ENCODE measurements around the gene HCRTR1. TPM values are rescaled to one million over a fixed set of nuclear protein-coding genes. Genes with fewer than 3 reads are reported as not detected.

The HCRTR1 gene
- total RNA-seq, 2 experiments from 2014 or later = not detected

DNA sequence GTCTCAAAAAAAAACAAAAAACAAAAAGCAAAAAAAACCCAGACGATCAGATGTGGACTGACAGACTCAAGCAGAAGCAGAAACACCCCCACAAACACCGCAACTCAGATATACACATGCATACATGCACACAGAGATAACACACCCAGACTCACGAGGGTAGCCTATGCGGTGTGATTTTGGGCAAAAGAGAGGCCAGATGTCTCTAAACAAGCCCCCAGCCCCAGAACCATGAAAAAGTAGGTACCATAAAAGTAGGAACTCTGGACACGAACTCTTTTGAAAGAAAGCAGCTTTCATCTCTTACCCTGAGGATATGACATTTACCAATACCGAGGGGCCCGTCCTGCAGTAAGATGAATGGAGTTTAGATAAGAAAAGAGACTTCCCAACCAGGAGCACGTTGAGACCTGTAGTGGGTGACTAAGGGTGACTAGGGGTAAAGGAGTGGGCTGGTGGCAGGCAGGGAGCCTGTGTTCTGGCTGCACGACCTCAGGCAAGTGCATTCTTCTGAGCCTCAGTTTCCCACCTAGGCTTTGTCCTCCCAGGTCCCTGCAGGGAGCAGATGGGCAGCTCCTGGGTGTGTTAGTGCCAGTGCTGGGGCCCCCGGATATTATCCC lies 42.6 kb upstream of the HCRTR1 start:
- H3K4me1 Mint-ChIP-seq = peaks cover 2% of the 10 kb centered on the region
- ChIA-PET CTCF (no interaction called here), POLR2A (no interaction called here)
- H3K4me3 Mint-ChIP-seq = no peak overlapping the region
- H3K9me3 Mint-ChIP-seq (ENCODE audit: low read depth) = no peaks in the 10 kb centered on the region
- peaks cover 4% of the 10 kb centered on the region for H3K27me3 Mint-ChIP-seq
- ATAC-seq (no peak), DNase-seq (no peak)
- intact Hi-C loops (cut with DNase I, micrococcal nuclease) = no loop called here
- no peak overlapping the region for H3K27ac Mint-ChIP-seq
- no peaks in the 10 kb centered on the region for H3K36me3 Mint-ChIP-seq (ENCODE audit: low read depth)

GRCh38 chr1:31575369-31576140 lies 41.9 kb upstream of the HCRTR1 start:
- H3K36me3 Mint-ChIP-seq (ENCODE audit: low read depth) = no peaks in the 10 kb centered on the region
- no peaks in the 10 kb centered on the region for H3K9me3 Mint-ChIP-seq (ENCODE audit: low read depth)
- ChIA-PET CTCF (no interaction called here), POLR2A (no interaction called here)
- intact Hi-C loops (cut with DNase I, micrococcal nuclease) = no loop called here
- peaks cover 2% of the 10 kb centered on the region for H3K4me1 Mint-ChIP-seq
- peaks cover 4% of the 10 kb centered on the region for H3K27me3 Mint-ChIP-seq
- no peak for ATAC-seq
- no peak for DNase-seq
- H3K4me3 Mint-ChIP-seq = no peak overlapping the region
- no peak overlapping the region for H3K27ac Mint-ChIP-seq

DNA sequence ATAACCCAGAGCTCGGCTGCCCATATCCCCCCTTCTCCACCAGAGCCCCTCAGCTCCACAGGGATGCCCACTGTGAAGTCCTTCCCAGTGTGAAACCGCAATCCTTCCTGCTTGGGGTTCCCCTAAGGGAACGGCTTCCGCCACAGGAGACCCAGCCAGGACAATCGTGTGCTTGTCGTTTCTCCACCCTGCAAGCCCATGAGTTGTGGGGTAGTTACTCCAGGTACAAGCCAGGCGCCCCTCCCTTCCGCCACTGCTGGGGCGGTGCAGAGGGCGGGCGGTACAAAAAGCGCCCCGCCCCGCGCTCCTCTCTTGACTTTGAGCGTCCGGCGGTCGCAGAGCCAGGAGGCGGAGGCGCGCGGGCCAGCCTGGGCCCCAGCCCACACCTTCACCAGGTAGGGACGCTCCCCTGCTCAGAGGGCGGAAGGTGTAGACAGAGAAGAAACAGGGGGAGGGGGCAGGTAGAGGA lies 41.3 kb upstream of the HCRTR1 start, which contains the start of gene TINAGL1:
TSS of gene TINAGL1 (plus strand) at position 315 of the 469 bp plus-strand sequence. CDS start 634 bp downstream, outside the sequence.
- no peaks in the 10 kb centered on the region for H3K36me3 Mint-ChIP-seq (ENCODE audit: low read depth)
- CTCF ChIA-PET = no interaction called here
- DNase-seq = no peak

GRCh38 chr1:31576743-31577455 lies 40.6 kb upstream of the HCRTR1 start:
- Mint-ChIP-seq H3K27ac (no peak overlapping the region), H3K4me1 (peaks cover 2% of the 10 kb centered on the region), H3K36me3 (ENCODE audit: low read depth) (no peaks in the 10 kb centered on the region), H3K4me3 (no peak overlapping the region), H3K9me3 (ENCODE audit: low read depth) (no peaks in the 10 kb centered on the region), H3K27me3 (peaks cover 4% of the 10 kb centered on the region)
- POLR2A ChIA-PET = no interaction called here
- intact Hi-C loops (cut with DNase I, micrococcal nuclease) = no loop called here
- CTCF ChIA-PET = interaction anchor here (0.8 kb wide), 1 partner anchor 52 kb away, joined by 3 read pairs; no protein-coding TSS in a partner anchor
- no peak for ATAC-seq
- DNase-seq = no peak

More for the DNA sequence above, 41.3 kb upstream of the HCRTR1 start, which contains the start of gene TINAGL1:
- Mint-ChIP-seq H3K27me3 (peaks cover 4% of the 10 kb centered on the region), H3K9me3 (ENCODE audit: low read depth) (no peaks in the 10 kb centered on the region), H3K4me1 (peaks cover 2% of the 10 kb centered on the region), H3K27ac (no peak within 1 kb of the TSS), H3K4me3 (no peak within 1 kb of the TSS)
- intact Hi-C loops (cut with DNase I, micrococcal nuclease) = no loop called here
- ATAC-seq = no peak
- POLR2A ChIA-PET = no interaction called here

DNA sequence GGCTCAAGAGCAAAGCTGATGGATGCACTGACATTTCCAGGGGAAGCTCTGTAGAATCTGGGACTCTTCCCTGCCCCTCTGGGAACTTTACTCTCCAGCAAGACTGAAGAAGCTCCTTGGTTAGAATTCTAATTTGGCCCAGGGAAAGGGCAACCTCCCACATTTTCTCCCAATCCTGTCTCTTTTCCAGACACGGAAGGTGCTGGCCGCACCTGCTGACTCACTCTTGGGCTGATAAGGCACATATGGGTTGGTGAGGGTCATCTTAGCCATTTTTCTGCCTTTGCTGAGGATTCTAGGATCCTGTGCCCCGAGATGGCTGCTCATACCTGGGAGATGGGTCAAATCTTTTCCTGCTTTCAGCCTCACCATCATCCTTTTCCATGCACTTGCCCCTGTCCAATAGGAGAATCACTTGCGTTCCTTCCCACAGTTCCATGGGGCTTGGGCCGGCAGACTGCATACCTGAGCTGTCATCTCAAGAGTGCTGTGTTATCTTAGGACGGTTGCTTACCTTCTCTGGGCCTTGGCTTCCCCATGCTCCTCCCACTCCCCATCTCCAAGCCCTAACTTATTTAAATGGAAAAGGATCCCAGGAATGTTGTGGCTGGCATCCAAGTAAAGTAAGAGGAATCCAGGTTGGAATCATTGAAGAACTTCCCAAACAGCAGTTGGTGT lies 39.8 kb upstream of the HCRTR1 start:
- H3K4me3 Mint-ChIP-seq = no peak overlapping the region
- no peaks in the 10 kb centered on the region for H3K36me3 Mint-ChIP-seq (ENCODE audit: low read depth)
- peaks cover 4% of the 10 kb centered on the region for H3K27me3 Mint-ChIP-seq
- no peak for DNase-seq
- H3K9me3 Mint-ChIP-seq (ENCODE audit: low read depth) = no peaks in the 10 kb centered on the region
- no peak overlapping the region for H3K27ac Mint-ChIP-seq
- ATAC-seq = no peak
- H3K4me1 Mint-ChIP-seq = peaks cover 2% of the 10 kb centered on the region
- ChIA-PET POLR2A (no interaction called here), CTCF (interaction anchor here (0.7 to 0.8 kb wide), 2 partner anchors 52 to 61 kb away, joined by 3 read pairs; no protein-coding TSS in a partner anchor)
- intact Hi-C loops (cut with DNase I, micrococcal nuclease) = no loop called here

DNA sequence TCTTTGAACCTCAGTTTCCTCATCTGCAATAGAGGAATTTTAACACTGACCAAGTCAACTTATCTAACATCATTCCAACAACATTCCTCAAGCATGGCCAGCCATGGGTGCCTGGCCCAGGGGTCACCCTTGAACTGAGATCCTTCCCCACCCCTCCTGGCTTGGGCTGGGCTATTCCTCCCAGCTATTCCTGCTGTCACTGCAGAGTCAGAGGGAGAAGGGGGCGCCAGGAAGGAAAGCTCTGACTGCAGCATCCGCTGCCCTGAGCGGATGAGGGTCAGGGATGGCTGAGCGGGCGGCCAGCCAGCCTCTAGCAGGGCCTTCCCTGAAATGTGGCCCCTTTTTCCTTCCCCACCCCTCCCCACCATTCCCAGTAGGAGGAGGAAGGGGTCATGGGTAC lies 38.1 kb upstream of the HCRTR1 start:
- DNase-seq = no peak
- Mint-ChIP-seq H3K27me3 (peaks cover 4% of the 10 kb centered on the region), H3K27ac (no peak overlapping the region), H3K4me1 (peaks cover 2% of the 10 kb centered on the region), H3K9me3 (ENCODE audit: low read depth) (no peaks in the 10 kb centered on the region), H3K36me3 (ENCODE audit: low read depth) (no peaks in the 10 kb centered on the region), H3K4me3 (no peak overlapping the region)
- CTCF ChIA-PET = interaction anchor here (0.7 to 1.1 kb wide), 2 partner anchors 16 to 360 kb away, joined by 3 read pairs; no protein-coding TSS in a partner anchor
- POLR2A ChIA-PET = no interaction called here
- intact Hi-C loops (cut with DNase I, micrococcal nuclease) = no loop called here
- no peak for ATAC-seq

- no peaks in the 10 kb centered on the region for H3K36me3 Mint-ChIP-seq (ENCODE audit: low read depth)
- no peaks in the 10 kb centered on the region for H3K9me3 Mint-ChIP-seq (ENCODE audit: low read depth)
- no peak for ATAC-seq
- H3K27me3 Mint-ChIP-seq = peaks cover 4% of the 10 kb centered on the region
- ChIA-PET POLR2A (no interaction called here), CTCF (interaction anchor here (1.0 kb wide), 1 partner anchor 64 kb away, joined by 4 read pairs; the partner anchor contains the start of gene PEF1)
- intact Hi-C loops (cut with DNase I, micrococcal nuclease) = no loop called here
- no peak for DNase-seq
- no peak overlapping the region for H3K27ac Mint-ChIP-seq
- no peak overlapping the region for H3K4me3 Mint-ChIP-seq
- peaks cover 2% of the 10 kb centered on the region for H3K4me1 Mint-ChIP-seq
Observed at GRCh38 chr1:31580513-31580870, 37.0 kb upstream of the HCRTR1 start.

GRCh38 chr1:31580891-31581603 lies 36.4 kb upstream of the HCRTR1 start:
- no peak for DNase-seq
- Mint-ChIP-seq H3K36me3 (ENCODE audit: low read depth) (no peaks in the 10 kb centered on the region), H3K4me3 (no peak overlapping the region), H3K4me1 (peaks cover 2% of the 10 kb centered on the region), H3K27ac (no peak overlapping the region), H3K27me3 (peaks cover 4% of the 10 kb centered on the region), H3K9me3 (ENCODE audit: low read depth) (no peaks in the 10 kb centered on the region)
- no peak for ATAC-seq
- ChIA-PET CTCF (interaction anchor here (1.0 kb wide), 1 partner anchor 64 kb away, joined by 4 read pairs; the partner anchor contains the start of gene PEF1), POLR2A (interaction anchor here (0.6 kb wide), 1 partner anchor 526 kb away, joined by 3 read pairs; no protein-coding TSS in a partner anchor)
- intact Hi-C loops (cut with DNase I, micrococcal nuclease) = no loop called here

DNA sequence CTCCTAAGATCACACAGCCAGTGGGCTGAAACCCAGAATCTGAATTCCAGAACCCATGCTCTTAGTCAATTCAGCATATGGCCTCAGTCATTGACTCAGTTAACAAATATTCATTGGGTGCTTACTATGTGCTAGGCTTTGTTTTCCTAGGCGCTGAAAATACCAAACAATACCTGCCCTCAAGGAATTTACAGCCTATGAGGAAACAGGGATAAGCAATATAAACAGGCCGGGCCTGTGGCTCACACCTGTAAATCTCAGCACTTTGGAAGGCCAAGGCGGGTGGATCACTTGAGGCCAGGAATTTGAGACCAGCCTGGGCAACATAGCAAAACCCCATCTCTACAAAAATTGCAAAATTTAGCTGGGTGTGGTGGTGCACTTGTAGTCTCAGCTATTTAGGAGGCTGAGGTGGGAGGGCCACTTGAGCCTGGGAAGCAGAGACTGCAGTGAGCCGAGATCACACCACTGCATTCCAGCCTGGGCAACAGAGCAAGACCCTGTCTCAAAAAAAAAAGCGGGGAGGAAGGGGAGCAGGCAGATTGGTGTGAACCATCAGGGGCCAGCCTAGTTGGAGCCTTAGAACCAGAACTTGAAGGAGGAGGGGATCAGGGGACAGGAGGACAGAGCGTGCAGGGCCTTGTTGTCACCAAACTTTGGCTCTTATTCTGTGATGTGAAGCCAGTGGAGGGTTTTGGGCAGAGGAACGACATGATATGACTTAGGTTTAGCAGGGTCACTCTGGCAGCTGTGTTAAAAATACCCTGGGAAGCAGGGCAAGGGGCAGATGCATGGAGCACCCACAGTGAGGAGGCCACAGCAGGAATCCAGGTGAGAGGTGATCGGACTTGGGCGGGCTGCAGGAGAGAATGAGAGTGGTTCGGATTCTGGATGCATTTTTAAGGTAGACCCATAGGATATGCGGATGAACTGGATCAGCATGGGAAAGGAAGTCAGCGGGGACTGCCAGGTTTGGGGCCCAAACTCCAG lies 35.4 kb upstream of the HCRTR1 start:
- Mint-ChIP-seq H3K27ac (no peak overlapping the region), H3K36me3 (ENCODE audit: low read depth) (no peaks in the 10 kb centered on the region), H3K9me3 (ENCODE audit: low read depth) (no peaks in the 10 kb centered on the region), H3K27me3 (peaks cover 2% of the 10 kb centered on the region), H3K4me3 (no peak overlapping the region), H3K4me1 (no peaks in the 10 kb centered on the region)
- intact Hi-C loops (cut with DNase I, micrococcal nuclease) = no loop called here
- ATAC-seq (no peak), DNase-seq (no peak)
- POLR2A ChIA-PET = no interaction called here
- CTCF ChIA-PET = no interaction called here
